K562 (cell line): ENCODE results near the gene MS4A13. TPM values are rescaled to one million over a fixed set of nuclear protein-coding genes. Genes with fewer than 3 reads are reported as not detected.

Experiments used
- ATF3 ChIP-seq, 2 experiments: fragments of 450-650 bp in 1 of 2; sonication (generic) in 1 of 2; formaldehyde crosslinking in 1 of 2; IDR thresholded peaks in 1 of 2; conservative IDR thresholded peaks in 1 of 2; 2 replicates each; pipeline versions ENCODE4 v1.6.1 to v1.8.1; 2016 to 2023; ENCODE audit warnings: mild to moderate bottlenecking in 2 of 2, moderate library complexity in 2 of 2, inconsistent platforms in 1 of 2, missing genetic modification reagents in 1 of 2
- CHD4 ChIP-seq: fragments of 200-600 bp; sonication (generic); IDR thresholded peaks from 3 replicates; pipeline ENCODE4 v1.6.1; 2012; ENCODE audit warnings: low read depth, mild to moderate bottlenecking, mixed read lengths, low read length, inconsistent platforms; ENCODE audit not compliant: insufficient read depth, insufficient replicate concordance, poor library complexity, severe bottlenecking
- DEAF1 ChIP-seq: fragments of 450-650 bp; formaldehyde crosslinking; IDR thresholded peaks from 2 replicates; pipeline ENCODE4 v1.4.0; 2020; ENCODE audit warnings: mild to moderate bottlenecking, moderate library complexity
- GATAD2A ChIP-seq: fragments of 450-650 bp; IDR thresholded peaks from 2 replicates; pipeline ENCODE4 v1.6.1; 2017
- HES1 ChIP-seq: fragments of 450-650 bp; IDR thresholded peaks from 2 replicates; pipeline ENCODE4 v1.6.1; 2016; ENCODE audit warnings: low read depth, mild to moderate bottlenecking, moderate library complexity
- MBD2 ChIP-seq: sonication (generic); IDR thresholded peaks from 2 replicates; pipeline ENCODE4 v1.6.1; 2016; ENCODE audit warnings: low read depth, borderline replicate concordance
- PKNOX1 ChIP-seq: fragments of 450-650 bp; IDR thresholded peaks from 2 replicates; pipeline ENCODE4 v1.6.1; 2016
- POLR2AphosphoS2 ChIP-seq: IDR thresholded peaks from 2 replicates; pipeline ENCODE4 v1.6.1; 2012; ENCODE audit warnings: low read length, improper control_type of control experiment
- POLR2B ChIP-seq: fragments of 450-650 bp; IDR thresholded peaks from 2 replicates; pipeline ENCODE4 v1.6.1; 2018; ENCODE audit warnings: low read depth; ENCODE audit not compliant: partially characterized antibody
- POLR3A ChIP-seq: IDR thresholded peaks from 2 replicates; pipeline ENCODE4 v1.6.1; 2011; ENCODE audit warnings: borderline replicate concordance, mild to moderate bottlenecking, moderate library complexity; ENCODE audit not compliant: insufficient read length, insufficient read depth; ENCODE audit errors: extremely low read depth
- RAD21 ChIP-seq, 2 experiments: fragments of 250-450 bp in 1 of 2; fragments of 450-650 bp in 1 of 2; sonication (Bioruptor Pico) in 1 of 2; formaldehyde crosslinking in 1 of 2; IDR thresholded peaks in 1 of 2; conservative IDR thresholded peaks in 1 of 2; 2 replicates each; pipeline versions ENCODE4 v1.4.0 to v1.8.0; 2020 to 2022; ENCODE audit warnings: mild to moderate bottlenecking in 2 of 2, moderate library complexity in 1 of 2
- RB1 ChIP-seq: fragments of 450-650 bp; IDR thresholded peaks from 2 replicates; pipeline ENCODE4 v1.6.1; 2017; ENCODE audit warnings: low read depth, mild to moderate bottlenecking
- SIN3B ChIP-seq: fragments of 450-650 bp; IDR thresholded peaks from 2 replicates; pipeline ENCODE4 v1.6.1; 2017; ENCODE audit warnings: low read depth, mild to moderate bottlenecking, moderate library complexity
- TAF9B ChIP-seq: fragments of 450-650 bp; IDR thresholded peaks from 2 replicates; pipeline ENCODE4 v1.6.1; 2018; ENCODE audit warnings: mild to moderate bottlenecking; ENCODE audit not compliant: partially characterized antibody
- TCF3 ChIP-seq: sonication (generic); formaldehyde crosslinking; IDR thresholded peaks from 2 replicates; pipeline ENCODE4 v1.4.0; 2020; ENCODE audit warnings: mild to moderate bottlenecking, missing genetic modification reagents
- TCFL5 ChIP-seq: fragments of 250-450 bp; sonication (Bioruptor Pico); conservative IDR thresholded peaks from 2 replicates; pipeline ENCODE4 v1.6.1; 2021; ENCODE audit warnings: mild to moderate bottlenecking, moderate library complexity, matching md5 sums
- YY1 ChIP-seq, 3 experiments: IDR thresholded peaks; 2 replicates each; pipeline ENCODE4 v1.6.1; 2011; ENCODE audit warnings: low read length in 2 of 3, mild to moderate bottlenecking in 2 of 3, moderate library complexity in 2 of 3, borderline replicate concordance in 1 of 3, control low read depth in 1 of 3, low read depth in 1 of 3; ENCODE audit not compliant: insufficient read depth in 3 of 3, insufficient replicate concordance in 2 of 3, control insufficient read depth in 1 of 3, insufficient read length in 1 of 3; ENCODE audit errors: extremely low read depth in 1 of 3
- ZC3H8 ChIP-seq: fragments of 450-650 bp; IDR thresholded peaks from 2 replicates; pipeline ENCODE4 v1.6.1; 2017
- ZNF316 ChIP-seq: fragments of 450-650 bp; IDR thresholded peaks from 2 replicates; pipeline ENCODE4 v1.6.1; 2016
- polyA plus RNA-seq, 8 experiments: library from polyadenylated mRNA; depleted of rRNA in 4 of 8; stranded (reverse) in 5 of 8; unstranded in 3 of 8; fragments of >200 nt; fragmentation: Nextera tagmentation in 2 of 8; fragmentation: Illumina TruSeq in 1 of 8; extraction: Ambion mirVana in 2 of 8; extraction: Trizol in 1 of 8; gene quantifications; 2 replicates each; pipeline versions ENCODE4 v1.2.1 to v1.2.3, GENCODE V29; 2011 to 2014; ENCODE audit warnings: inconsistent platforms in 1 of 8, missing spikeins in 1 of 8
- total RNA-seq, 7 experiments: library from RNA; depleted of rRNA in 6 of 7; stranded (reverse); fragments of >200 nt in 6 of 7; fragmentation: Illumina TruSeq in 2 of 7; extraction: Trizol in 2 of 7; gene quantifications; 2 replicates each; pipeline versions ENCODE4 v1.2.1 to v1.2.3, GENCODE V29; 2011 to 2021; ENCODE audit warnings: low replicate concordance in 1 of 7
- TF ChIP-seq, protein P1 (sequence below): sonication (generic); formaldehyde crosslinking; IDR thresholded peaks from 2 replicates; pipeline ENCODE4 v1.9.0; 2022; ENCODE audit warnings: mild to moderate bottlenecking, missing genetic modification reagents
- TF ChIP-seq, protein P2 (sequence below): fragments of 250-450 bp; sonication (Bioruptor Pico); IDR thresholded peaks from 2 replicates; pipeline ENCODE4 v1.9.0; 2021; ENCODE audit warnings: mild to moderate bottlenecking, inconsistent platforms

MS4A13 gene
- total and polyA plus RNA-seq, 9 of the 15 experiments (the other 6 are each of a cell fraction or from before 2014, with no cell fraction given): 0.15 to 0.43 (median 0.36) TPM; not detected in 6

DNA sequence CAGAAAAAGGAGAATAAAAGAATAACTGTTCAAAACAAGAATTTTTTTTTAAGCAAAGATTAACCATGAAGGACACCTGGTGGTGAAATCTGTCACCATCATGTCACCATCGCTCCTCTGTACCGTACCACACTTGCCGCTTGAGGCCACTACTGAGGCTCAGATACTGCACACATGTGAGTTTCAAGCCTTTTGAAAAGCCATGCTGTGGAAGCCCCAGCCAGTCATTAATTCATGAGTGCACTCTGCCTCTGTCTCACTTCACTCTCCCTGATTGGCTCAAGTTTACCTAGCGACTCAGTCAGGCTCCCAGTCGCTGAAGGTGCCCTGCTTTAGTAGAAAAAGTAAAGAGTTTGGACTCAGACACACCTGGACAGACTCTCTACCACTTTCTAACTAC is 29.2 kb upstream of the MS4A13 start (continued):
- TF ChIP-seq, protein P1, sequence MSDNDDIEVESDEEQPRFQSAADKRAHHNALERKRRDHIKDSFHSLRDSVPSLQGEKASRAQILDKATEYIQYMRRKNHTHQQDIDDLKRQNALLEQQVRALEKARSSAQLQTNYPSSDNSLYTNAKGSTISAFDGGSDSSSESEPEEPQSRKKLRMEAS (CRISPR knock-in tag): no peak
- TF ChIP-seq POLR2AphosphoS2 (no peak), HES1 (no peak), DEAF1 (CRISPR knock-in tag) (peak; percentile 43), ZNF316 (no peak), ATF3 (IDR thresholded peaks at IDR 0.05) (no peak), ATF3 (CRISPR knock-in tag; conservative IDR thresholded peaks at IDR 0.05) (no peak), PKNOX1 (peak; percentile 52), YY1 (IDR thresholded peaks at IDR 0.05; ENCODE audit: borderline replicate concordance in 1 of 3, control insufficient read depth in 1 of 3, extremely low read depth in 1 of 3, insufficient read depth in 3 of 3, insufficient read length in 1 of 3, insufficient replicate concordance in 2 of 3, low read depth in 1 of 3, low read length in 2 of 3) (peak in 1 of 3 experiments; percentile 21), ZC3H8 (no peak), RB1 (peak; percentile 31; the same call in 1 of the 2 replicates), SIN3B (no peak), CHD4 (no peak), TCFL5 (CRISPR knock-in tag) (no peak), TAF9B (no peak), MBD2 (no peak), TCF3 (CRISPR knock-in tag) (no peak), RAD21 (CRISPR knock-in tag; conservative IDR thresholded peaks at IDR 0.05 in 1 of 2, IDR thresholded peaks at IDR 0.05 in 1 of 2) (peak; percentile 46 to 65), GATAD2A (no peak), POLR3A (no peak), POLR2B (no peak)
- TF ChIP-seq, protein P2, sequence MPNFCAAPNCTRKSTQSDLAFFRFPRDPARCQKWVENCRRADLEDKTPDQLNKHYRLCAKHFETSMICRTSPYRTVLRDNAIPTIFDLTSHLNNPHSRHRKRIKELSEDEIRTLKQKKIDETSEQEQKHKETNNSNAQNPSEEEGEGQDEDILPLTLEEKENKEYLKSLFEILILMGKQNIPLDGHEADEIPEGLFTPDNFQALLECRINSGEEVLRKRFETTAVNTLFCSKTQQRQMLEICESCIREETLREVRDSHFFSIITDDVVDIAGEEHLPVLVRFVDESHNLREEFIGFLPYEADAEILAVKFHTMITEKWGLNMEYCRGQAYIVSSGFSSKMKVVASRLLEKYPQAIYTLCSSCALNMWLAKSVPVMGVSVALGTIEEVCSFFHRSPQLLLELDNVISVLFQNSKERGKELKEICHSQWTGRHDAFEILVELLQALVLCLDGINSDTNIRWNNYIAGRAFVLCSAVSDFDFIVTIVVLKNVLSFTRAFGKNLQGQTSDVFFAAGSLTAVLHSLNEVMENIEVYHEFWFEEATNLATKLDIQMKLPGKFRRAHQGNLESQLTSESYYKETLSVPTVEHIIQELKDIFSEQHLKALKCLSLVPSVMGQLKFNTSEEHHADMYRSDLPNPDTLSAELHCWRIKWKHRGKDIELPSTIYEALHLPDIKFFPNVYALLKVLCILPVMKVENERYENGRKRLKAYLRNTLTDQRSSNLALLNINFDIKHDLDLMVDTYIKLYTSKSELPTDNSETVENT: no peak
